ENCODE data around the gene LTO1.
"Not testable (repeated sequence)": the region's sequence is repeated elsewhere in the genome, so short reads cannot be mapped to it uniquely, and the experiment has no call there.

DNA sequence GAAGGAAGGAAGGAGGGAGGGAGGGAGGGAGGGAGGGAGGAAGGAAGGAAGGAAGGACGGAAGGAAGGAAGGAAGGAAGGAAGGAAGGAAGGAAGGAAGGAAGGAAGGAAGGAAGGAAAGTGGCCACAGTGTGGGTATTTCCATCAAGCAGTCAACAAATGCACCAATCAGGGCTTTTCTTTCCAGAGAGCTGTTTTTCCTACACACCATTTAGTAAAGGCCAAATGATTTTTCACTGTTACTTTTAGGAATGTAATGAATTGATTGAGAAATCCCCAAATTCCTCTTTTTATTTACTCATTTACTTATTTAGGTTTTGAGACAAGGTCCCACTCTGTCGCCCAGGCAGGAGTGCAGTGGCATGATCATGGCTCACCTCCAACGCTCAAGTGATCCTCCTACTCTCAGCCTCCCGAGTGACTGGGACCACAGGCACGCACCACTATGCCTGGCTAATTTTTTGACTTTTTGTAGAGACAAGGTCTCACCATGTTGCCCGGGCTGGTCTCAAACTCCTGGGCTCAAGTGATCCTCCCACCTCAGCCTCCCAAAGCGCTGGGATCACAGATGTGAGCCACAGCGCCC lies 53.0 kb downstream of the LTO1 start:
- not testable (repeated sequence) for TF ChIP-seq POLR2A (IDR thresholded peaks at IDR 0.05)
- TF ChIP-seq, protein P1, sequence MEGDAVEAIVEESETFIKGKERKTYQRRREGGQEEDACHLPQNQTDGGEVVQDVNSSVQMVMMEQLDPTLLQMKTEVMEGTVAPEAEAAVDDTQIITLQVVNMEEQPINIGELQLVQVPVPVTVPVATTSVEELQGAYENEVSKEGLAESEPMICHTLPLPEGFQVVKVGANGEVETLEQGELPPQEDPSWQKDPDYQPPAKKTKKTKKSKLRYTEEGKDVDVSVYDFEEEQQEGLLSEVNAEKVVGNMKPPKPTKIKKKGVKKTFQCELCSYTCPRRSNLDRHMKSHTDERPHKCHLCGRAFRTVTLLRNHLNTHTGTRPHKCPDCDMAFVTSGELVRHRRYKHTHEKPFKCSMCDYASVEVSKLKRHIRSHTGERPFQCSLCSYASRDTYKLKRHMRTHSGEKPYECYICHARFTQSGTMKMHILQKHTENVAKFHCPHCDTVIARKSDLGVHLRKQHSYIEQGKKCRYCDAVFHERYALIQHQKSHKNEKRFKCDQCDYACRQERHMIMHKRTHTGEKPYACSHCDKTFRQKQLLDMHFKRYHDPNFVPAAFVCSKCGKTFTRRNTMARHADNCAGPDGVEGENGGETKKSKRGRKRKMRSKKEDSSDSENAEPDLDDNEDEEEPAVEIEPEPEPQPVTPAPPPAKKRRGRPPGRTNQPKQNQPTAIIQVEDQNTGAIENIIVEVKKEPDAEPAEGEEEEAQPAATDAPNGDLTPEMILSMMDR (IDR thresholded peaks at IDR 0.05) = not testable (repeated sequence)
